RWPE2 (cell line): ENCODE results near the gene HECTD4.

ENCODE experiments used
- ATAC-seq: fragments of 200-7000 bp; cut with Tn5 transposase; 3 replicates; pipeline ENCODE4 v1.9.1; 2021; ENCODE audit warnings: low read depth
- DNase-seq: peaks from one replicate; pipeline ENCODE4 v3.0.0-alpha.2; 2020; ENCODE audit warnings: low spot score
- H3K27ac ChIP-seq: fragments of 450-650 bp; 2 replicates; pipeline ENCODE4 v1.5.1; 2017; ENCODE audit warnings: mild to moderate bottlenecking; ENCODE audit not compliant: poor library complexity, severe bottlenecking
- H3K27me3 ChIP-seq: fragments of 250-450 bp; sonication (Bioruptor Pico); 2 replicates; pipeline ENCODE4 v1.5.1; 2021; ENCODE audit warnings: mild to moderate bottlenecking, moderate library complexity; ENCODE audit not compliant: insufficient read depth, poor library complexity, severe bottlenecking
- H3K36me3 ChIP-seq: fragments of 250-450 bp; sonication (Bioruptor Pico); 2 replicates; pipeline ENCODE4 v1.5.1; 2020; ENCODE audit warnings: low read depth, mild to moderate bottlenecking, moderate library complexity
- H3K4me1 ChIP-seq: fragments of 250-450 bp; sonication (Bioruptor Pico); 2 replicates; pipeline ENCODE4 v1.5.1; 2021; ENCODE audit warnings: mild to moderate bottlenecking, moderate library complexity; ENCODE audit not compliant: insufficient read depth, poor library complexity, severe bottlenecking
- H3K4me3 ChIP-seq: fragments of 250-450 bp; sonication (Bioruptor Pico); 2 replicates; pipeline ENCODE4 v1.5.1; 2021; ENCODE audit warnings: mild to moderate bottlenecking, moderate library complexity; ENCODE audit not compliant: severe bottlenecking
- H3K9me3 ChIP-seq: fragments of 250-450 bp; sonication (Bioruptor Pico); 2 replicates; pipeline ENCODE4 v1.5.1; 2021; ENCODE audit warnings: mild to moderate bottlenecking, moderate library complexity; ENCODE audit not compliant: severe bottlenecking
- CTCF ChIP-seq: fragments of 450-650 bp; IDR thresholded peaks from one replicate; pipeline ENCODE4 v1.5.1; 2017; ENCODE audit warnings: mild to moderate bottlenecking, moderate library complexity; ENCODE audit not compliant: poor library complexity, severe bottlenecking

HECTD4 gene

GRCh38 chr12:112389228-112389627 is 7.0 kb upstream of the HECTD4 start:
- Histone ChIP-seq H3K4me1 (no peaks in the 10 kb centered on the region), H3K4me3 (no peak overlapping the region), H3K27ac (no peak overlapping the region), H3K9me3 (no peaks in the 10 kb centered on the region), H3K27me3 (no peaks in the 10 kb centered on the region), H3K36me3 (no peaks in the 10 kb centered on the region)
- no peak for TF ChIP-seq CTCF
- ATAC-seq = no peak
- no peak for DNase-seq

- H3K27ac ChIP-seq = no peak overlapping the region
- H3K36me3 ChIP-seq = no peaks in the 10 kb centered on the region
Measured at GRCh38 chr12:112386726-112387125, 4.5 kb upstream of the HECTD4 start.

GRCh38 chr12:112382866-112383265 is 635 bp upstream of the HECTD4 start:
- no peaks in the 10 kb centered on the region for H3K27me3 ChIP-seq
- H3K27ac ChIP-seq = peak overlapping the region; percentile 50
- no peaks in the 10 kb centered on the region for H3K4me1 ChIP-seq
- H3K4me3 ChIP-seq = peak overlapping the region; percentile 96
- TF ChIP-seq CTCF = no peak
- DNase-seq = no peak
- H3K36me3 ChIP-seq = no peaks in the 10 kb centered on the region
- H3K9me3 ChIP-seq = no peaks in the 10 kb centered on the region
- no peak for ATAC-seq

More at GRCh38 chr12:112386726-112387125, 4.5 kb upstream of the HECTD4 start:
- no peaks in the 10 kb centered on the region for H3K4me1 ChIP-seq
- DNase-seq (no peak), ATAC-seq (no peak)
- H3K27me3 ChIP-seq = no peaks in the 10 kb centered on the region
- H3K9me3 ChIP-seq = no peaks in the 10 kb centered on the region
- no peak for TF ChIP-seq CTCF
- H3K4me3 ChIP-seq = no peak overlapping the region

GRCh38 chr12:112381406-112381882 is 787 bp downstream of the HECTD4 start:
- no peak for TF ChIP-seq CTCF
- Histone ChIP-seq H3K27me3 (no peaks in the 10 kb centered on the region), H3K4me3 (peak overlapping the region; percentile 96), H3K9me3 (no peaks in the 10 kb centered on the region), H3K4me1 (no peaks in the 10 kb centered on the region), H3K27ac (peak overlapping the region; percentile 50), H3K36me3 (no peaks in the 10 kb centered on the region)
- ATAC-seq (peak; percentile 24; the same call in 2 of the 3 replicates), DNase-seq (no peak)

- TF ChIP-seq CTCF = no peak
- no peaks in the 10 kb centered on the region for H3K9me3 ChIP-seq
- peak overlapping the region; percentile 96 for H3K4me3 ChIP-seq
- no peak for DNase-seq
- H3K27ac ChIP-seq = peak overlapping the region; percentile 50
- no peaks in the 10 kb centered on the region for H3K4me1 ChIP-seq
- H3K36me3 ChIP-seq = no peaks in the 10 kb centered on the region
- peak; percentile 8; the same call in 1 of the 3 replicates for ATAC-seq
- H3K27me3 ChIP-seq = no peaks in the 10 kb centered on the region
Measured at GRCh38 chr12:112380663-112381405, 1.4 kb downstream of the HECTD4 start.
